Kidney epithelial cell (primary cell): ENCODE data around the gene MPIG6B. TPM values are rescaled to one million over a fixed set of nuclear protein-coding genes. Genes with fewer than 3 reads are reported as not detected.
A peak's percentile ranks its signal among the peaks of the same experiment; 100 is the strongest.

Experiments used
- DNase-seq: peaks from one replicate; pipeline ENCODE4 v3.0.0-alpha.2; 2010; ENCODE audit warnings: low read depth
- H3K27me3 ChIP-seq: 2 replicates; pipeline ENCODE4 v1.6.0; 2011; ENCODE audit warnings: low read length; ENCODE audit not compliant: control insufficient read depth, insufficient read depth
- H3K36me3 ChIP-seq: 2 replicates; pipeline ENCODE4 v1.5.1; 2011; ENCODE audit warnings: low read length; ENCODE audit not compliant: control insufficient read depth, insufficient read depth
- H3K4me3 ChIP-seq: 2 replicates; pipeline ENCODE4 v1.5.1; 2011; ENCODE audit warnings: low read depth, mild to moderate bottlenecking, control low read depth, low read length
- CTCF ChIP-seq: IDR thresholded peaks from 2 replicates; pipeline ENCODE4 v1.5.1; 2011; ENCODE audit warnings: mild to moderate bottlenecking, moderate library complexity, low read length, control low read depth, inconsistent platforms; ENCODE audit not compliant: insufficient read depth, poor library complexity, severe bottlenecking
- total RNA-seq: library from RNA; depleted of rRNA; stranded (reverse); fragments of >200 nt; gene quantifications from 2 replicates; pipeline ENCODE4 v1.2.3, GENCODE V29; 2015

The MPIG6B gene, protein sequence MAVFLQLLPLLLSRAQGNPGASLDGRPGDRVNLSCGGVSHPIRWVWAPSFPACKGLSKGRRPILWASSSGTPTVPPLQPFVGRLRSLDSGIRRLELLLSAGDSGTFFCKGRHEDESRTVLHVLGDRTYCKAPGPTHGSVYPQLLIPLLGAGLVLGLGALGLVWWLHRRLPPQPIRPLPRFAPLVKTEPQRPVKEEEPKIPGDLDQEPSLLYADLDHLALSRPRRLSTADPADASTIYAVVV
- total RNA-seq, result 0.29 TPM in 1 of 2 replicates, not detected in the other

- DNase-seq, result no peak
- H3K4me3 ChIP-seq, result no peak within 1 kb of the TSS
- TF ChIP-seq CTCF, result no peak
- no peaks in the 10 kb centered on the region for H3K36me3 ChIP-seq
- no peaks in the 10 kb centered on the region for H3K27me3 ChIP-seq
Observed at GRCh38 chr6:31723245-31723979, at the start of gene MPIG6B. TSS of gene MPIG6B (plus strand) at chr6:31723373. CDS start at chr6:31723384, 11 bp downstream.

- Histone ChIP-seq H3K36me3 (peaks cover 1% of the 10 kb centered on the region), H3K4me3 (no peak overlapping the region), H3K27me3 (no peaks in the 10 kb centered on the region)
- DNase-seq, result no peak
- no peak for TF ChIP-seq CTCF
Observed at GRCh38 chr6:31676322-31676903, 46.8 kb upstream of the MPIG6B start.

- no peak for TF ChIP-seq CTCF
- Histone ChIP-seq H3K36me3 (peaks cover 1% of the 10 kb centered on the region), H3K27me3 (no peaks in the 10 kb centered on the region), H3K4me3 (no peak overlapping the region)
- no peak for DNase-seq
Observed at GRCh38 chr6:31676904-31677303, 46.3 kb upstream of the MPIG6B start.

DNA sequence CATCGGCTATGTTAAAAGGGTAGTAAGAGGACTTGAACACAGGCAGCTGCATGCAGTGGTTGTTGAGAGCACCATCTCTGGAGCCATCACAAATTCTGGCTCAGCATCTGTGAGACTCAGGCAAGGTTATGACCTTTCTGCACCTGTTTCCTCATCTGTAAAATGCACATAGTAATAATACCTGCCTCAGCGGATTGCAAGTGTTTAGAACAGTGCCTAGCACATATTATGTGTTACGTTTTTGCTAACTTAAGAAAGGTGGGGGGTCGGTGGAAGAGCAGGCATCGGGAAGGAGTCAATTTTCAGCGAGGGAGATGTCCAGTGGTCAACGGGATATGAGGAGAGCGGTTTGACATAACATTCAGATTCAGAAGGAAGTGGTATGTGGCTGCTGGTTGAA is 45.2 kb upstream of the MPIG6B start:
- no peak for TF ChIP-seq CTCF
- peaks cover 1% of the 10 kb centered on the region for H3K36me3 ChIP-seq
- DNase-seq, result no peak
- H3K27me3 ChIP-seq, result no peaks in the 10 kb centered on the region
- H3K4me3 ChIP-seq, result no peak overlapping the region

GRCh38 chr6:31680226-31681134 is 42.7 kb upstream of the MPIG6B start, which contains the start of gene LY6G5C:
TSS of gene LY6G5C (minus strand) at chr6:31681067. CDS start at chr6:31680373, 694 bp downstream.
- Histone ChIP-seq H3K27me3 (no peaks in the 10 kb centered on the region), H3K4me3 (peak within 1 kb of the TSS; percentile 14), H3K36me3 (no peaks in the 10 kb centered on the region)
- DNase-seq, result peak; percentile 59
- peak; percentile 88 for TF ChIP-seq CTCF
